Measurements from ENCODE around the gene PRKAG2.

Gene PRKAG2

GRCh38 chr7:151821806-151822540, 54.9 kb downstream of the PRKAG2 start:
- H3K9me2 ChIP-seq (replicated peaks; ENCODE audit: control insufficient read depth, low read length): no peaks in the 10 kb centered on the region
- no peaks in the 10 kb centered on the region for H3K9me3 ChIP-seq (ENCODE audit: control insufficient read depth, insufficient read depth, low read length)
- H3K27me3 ChIP-seq (ENCODE audit: control insufficient read depth, low read length): peaks cover 10% of the 10 kb centered on the region
- TF ChIP-seq CTCF (IDR thresholded peaks at IDR 0.05; ENCODE audit: low read depth, low read length, poor library complexity, severe bottlenecking) (no peak), EZH2phosphoT487 (IDR thresholded peaks at IDR 0.05; ENCODE audit: borderline replicate concordance, low read length) (no peak)
- H4K20me1 ChIP-seq (ENCODE audit: control insufficient read depth, insufficient read depth, low read depth, low read length): no peaks in the 10 kb centered on the region
- H3K4me3 ChIP-seq (ENCODE audit: low read length): no peak overlapping the region
- no peaks in the 10 kb centered on the region for H3K4me1 ChIP-seq (ENCODE audit: control insufficient read depth, low read length)
- H3K36me3 ChIP-seq (ENCODE audit: control insufficient read depth, low read length): no peaks in the 10 kb centered on the region
- no peak overlapping the region for H3K27ac ChIP-seq (ENCODE audit: low read depth, low read length)
- no peaks in the 10 kb centered on the region for H3F3A ChIP-seq (ENCODE audit: control insufficient read depth, insufficient read depth)
- H3K4me2 ChIP-seq (ENCODE audit: low read length): no peak overlapping the region
- H3K79me2 ChIP-seq (ENCODE audit: control insufficient read depth, low read length): no peaks in the 10 kb centered on the region

GRCh38 chr7:151821226-151821625, 55.7 kb downstream of the PRKAG2 start:
- Histone ChIP-seq H3K36me3 (ENCODE audit: control insufficient read depth, low read length) (no peaks in the 10 kb centered on the region), H3K79me2 (ENCODE audit: control insufficient read depth, low read length) (no peaks in the 10 kb centered on the region), H3K27ac (ENCODE audit: low read depth, low read length) (no peak overlapping the region), H3K9me2 (replicated peaks; ENCODE audit: control insufficient read depth, low read length) (no peaks in the 10 kb centered on the region), H3F3A (ENCODE audit: control insufficient read depth, insufficient read depth) (no peaks in the 10 kb centered on the region), H3K4me2 (ENCODE audit: low read length) (no peak overlapping the region), H3K27me3 (ENCODE audit: control insufficient read depth, low read length) (peaks cover 7% of the 10 kb centered on the region; the same call in 1 of the 2 replicates), H3K9me3 (ENCODE audit: control insufficient read depth, insufficient read depth, low read length) (no peaks in the 10 kb centered on the region), H3K4me3 (ENCODE audit: low read length) (no peak overlapping the region), H4K20me1 (ENCODE audit: control insufficient read depth, insufficient read depth, low read depth, low read length) (no peaks in the 10 kb centered on the region), H3K4me1 (ENCODE audit: control insufficient read depth, low read length) (no peaks in the 10 kb centered on the region)
- TF ChIP-seq EZH2phosphoT487 (IDR thresholded peaks at IDR 0.05; ENCODE audit: borderline replicate concordance, low read length): no peak
- no peak for TF ChIP-seq CTCF (IDR thresholded peaks at IDR 0.05; ENCODE audit: low read depth, low read length, poor library complexity, severe bottlenecking)

GRCh38 chr7:151820491-151821105, 56.3 kb downstream of the PRKAG2 start:
- H3K36me3 ChIP-seq (ENCODE audit: control insufficient read depth, low read length): no peaks in the 10 kb centered on the region
- no peaks in the 10 kb centered on the region for H3F3A ChIP-seq (ENCODE audit: control insufficient read depth, insufficient read depth)
- no peak overlapping the region for H3K4me3 ChIP-seq (ENCODE audit: low read length)
- no peaks in the 10 kb centered on the region for H3K4me1 ChIP-seq (ENCODE audit: control insufficient read depth, low read length)
- TF ChIP-seq EZH2phosphoT487 (IDR thresholded peaks at IDR 0.05; ENCODE audit: borderline replicate concordance, low read length) (no peak), CTCF (IDR thresholded peaks at IDR 0.05; ENCODE audit: low read depth, low read length, poor library complexity, severe bottlenecking) (no peak)
- no peaks in the 10 kb centered on the region for H3K9me3 ChIP-seq (ENCODE audit: control insufficient read depth, insufficient read depth, low read length)
- H3K27ac ChIP-seq (ENCODE audit: low read depth, low read length): no peak overlapping the region
- H4K20me1 ChIP-seq (ENCODE audit: control insufficient read depth, insufficient read depth, low read depth, low read length): no peaks in the 10 kb centered on the region
- H3K27me3 ChIP-seq (ENCODE audit: control insufficient read depth, low read length): peaks cover 3% of the 10 kb centered on the region; the same call in 1 of the 2 replicates
- no peak overlapping the region for H3K4me2 ChIP-seq (ENCODE audit: low read length)
- no peaks in the 10 kb centered on the region for H3K9me2 ChIP-seq (replicated peaks; ENCODE audit: control insufficient read depth, low read length)
- H3K79me2 ChIP-seq (ENCODE audit: control insufficient read depth, low read length): no peaks in the 10 kb centered on the region

Data from DOHH2 (cell line).